WTC11 (cell line): ENCODE measurements around the gene UBE2H. TPM values are rescaled to one million over a fixed set of nuclear protein-coding genes. Genes with fewer than 3 reads are reported as not detected.
A peak's percentile ranks its signal among the peaks of the same experiment; 100 is the strongest.

ENCODE experiments used
- ATAC-seq: fragments of 200-7000 bp; cut with Tn5 transposase; 2 replicates; pipeline ENCODE4 v1.10.0; 2021; ENCODE audit warnings: mild to moderate bottlenecking, moderate library complexity
- CTCF ChIA-PET: fragments of 300-600 bp; sonication (Branson Sonifier 250); formaldehyde crosslinking; loops from one replicate; lab custom pipeline; 2021; ENCODE audit warnings: antibody characterized with exemption; lab: Charles Lee
- POLR2A ChIA-PET: fragments of 350-600 bp; sonication (Branson Sonifier 250); formaldehyde crosslinking; loops from one replicate; lab custom pipeline; 2021; ENCODE audit warnings: antibody characterized with exemption; lab: Charles Lee
- DNase-seq: peaks from one replicate; pipeline ENCODE4 v3.0.0; 2021; ENCODE audit warnings: low spot score
- H3K27ac Mint-ChIP-seq: 2 replicates; pipeline ENCODE4 v1.8.0; 2021; ENCODE audit warnings: mixed read lengths
- H3K27me3 Mint-ChIP-seq: 2 replicates; pipeline ENCODE4 v1.8.0; 2021; ENCODE audit warnings: low read depth, mild to moderate bottlenecking, moderate library complexity, mixed read lengths
- H3K36me3 Mint-ChIP-seq: 2 replicates; pipeline ENCODE4 v1.8.0; 2021; ENCODE audit warnings: mixed read lengths
- H3K4me1 Mint-ChIP-seq: 2 replicates; pipeline ENCODE4 v1.8.0; 2022; ENCODE audit warnings: mixed read lengths
- H3K4me3 Mint-ChIP-seq: 2 replicates; pipeline ENCODE4 v1.8.0; 2021; ENCODE audit warnings: mild to moderate bottlenecking, moderate library complexity, mixed read lengths
- H3K9me3 Mint-ChIP-seq: 2 replicates; pipeline ENCODE4 v1.8.0; 2021; ENCODE audit warnings: mixed read lengths
- CREM ChIP-seq: sonication (generic); formaldehyde crosslinking; IDR thresholded peaks from 2 replicates; pipeline ENCODE4 v1.8.1; 2022; ENCODE audit warnings: mild to moderate bottlenecking, missing genetic modification reagents, moderate library complexity
- MYBL2 ChIP-seq: sonication (generic); formaldehyde crosslinking; IDR thresholded peaks from 2 replicates; pipeline ENCODE4 v1.8.1; 2023; ENCODE audit warnings: mild to moderate bottlenecking, moderate library complexity, missing genetic modification reagents
- NFATC4 ChIP-seq: fragments of 250-450 bp; sonication (Bioruptor Pico); IDR thresholded peaks from 2 replicates; pipeline ENCODE4 v1.9.0; 2021; ENCODE audit warnings: mild to moderate bottlenecking
- RELA ChIP-seq: sonication (generic); formaldehyde crosslinking; IDR thresholded peaks from 2 replicates; pipeline ENCODE4 v1.8.1; 2022; ENCODE audit warnings: missing genetic modification reagents, mild to moderate bottlenecking, borderline replicate concordance
- ZNF232 ChIP-seq: sonication (generic); formaldehyde crosslinking; IDR thresholded peaks from 2 replicates; pipeline ENCODE4 v1.8.0; 2022; ENCODE audit warnings: mild to moderate bottlenecking, missing genetic modification reagents
- total RNA-seq: library from RNA; stranded (reverse); gene quantifications from 3 replicates; pipeline ENCODE4 v1.2.3, GENCODE V29; 2021
- TF ChIP-seq, protein P1 (sequence below): sonication (generic); formaldehyde crosslinking; IDR thresholded peaks from 2 replicates; pipeline ENCODE4 v1.8.0; 2023; ENCODE audit warnings: mild to moderate bottlenecking, missing genetic modification reagents
- TF ChIP-seq, protein P2 (sequence below): sonication (generic); formaldehyde crosslinking; IDR thresholded peaks from 2 replicates; pipeline ENCODE4 v1.8.1; 2023; ENCODE audit warnings: mild to moderate bottlenecking, missing genetic modification reagents
- TF ChIP-seq, protein P3 (sequence below): fragments of 250-450 bp; sonication (Bioruptor Pico); IDR thresholded peaks from 2 replicates; pipeline ENCODE4 v1.9.0; 2021; ENCODE audit warnings: mild to moderate bottlenecking
- TF ChIP-seq, protein P4 (sequence below): sonication (generic); formaldehyde crosslinking; IDR thresholded peaks from 2 replicates; pipeline ENCODE4 v1.8.0; 2022; ENCODE audit warnings: missing genetic modification reagents
- TF ChIP-seq, protein P5 (sequence below): sonication (generic); formaldehyde crosslinking; IDR thresholded peaks from 2 replicates; pipeline ENCODE4 v1.8.1; 2023; ENCODE audit warnings: mild to moderate bottlenecking, missing genetic modification reagents, borderline replicate concordance

UBE2H gene
- total RNA-seq, 1 experiment from 2014 or later: 55.0 TPM

DNA sequence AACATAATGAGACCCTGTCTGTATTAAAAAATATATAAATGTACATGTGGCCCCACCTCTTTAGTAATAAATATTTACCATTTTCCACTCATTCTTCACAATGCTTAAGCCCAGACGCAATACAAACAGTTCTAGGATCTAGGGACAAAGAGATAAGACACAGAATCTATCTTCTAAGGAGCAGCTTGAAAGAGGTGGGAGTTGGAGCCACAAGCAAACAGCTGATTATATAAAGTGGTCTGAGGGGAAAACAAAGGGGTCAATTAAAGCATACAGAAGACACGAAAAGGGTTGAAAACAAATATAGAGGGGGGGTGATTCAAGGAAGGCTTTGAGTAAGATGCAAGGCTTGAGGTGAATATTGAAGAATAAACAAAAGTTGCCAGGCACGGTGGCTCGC, 43.1 kb downstream of the UBE2H start:
- Mint-ChIP-seq H3K4me3 (no peak overlapping the region), H3K9me3 (0 out of 2 replicates have a peak, but pooled peaks cover 3% of the 10 kb centered on the region), H3K27me3 (no peaks in the 10 kb centered on the region), H3K27ac (0 out of 2 replicates have a peak overlapping the region, but pooled peaks have one; percentile 35), H3K4me1 (peaks cover 39% of the 10 kb centered on the region)
- CTCF ChIA-PET: no interaction called here
- POLR2A ChIA-PET: no interaction called here
- no peak for DNase-seq
- no peak for ATAC-seq
- TF ChIP-seq, protein P1, sequence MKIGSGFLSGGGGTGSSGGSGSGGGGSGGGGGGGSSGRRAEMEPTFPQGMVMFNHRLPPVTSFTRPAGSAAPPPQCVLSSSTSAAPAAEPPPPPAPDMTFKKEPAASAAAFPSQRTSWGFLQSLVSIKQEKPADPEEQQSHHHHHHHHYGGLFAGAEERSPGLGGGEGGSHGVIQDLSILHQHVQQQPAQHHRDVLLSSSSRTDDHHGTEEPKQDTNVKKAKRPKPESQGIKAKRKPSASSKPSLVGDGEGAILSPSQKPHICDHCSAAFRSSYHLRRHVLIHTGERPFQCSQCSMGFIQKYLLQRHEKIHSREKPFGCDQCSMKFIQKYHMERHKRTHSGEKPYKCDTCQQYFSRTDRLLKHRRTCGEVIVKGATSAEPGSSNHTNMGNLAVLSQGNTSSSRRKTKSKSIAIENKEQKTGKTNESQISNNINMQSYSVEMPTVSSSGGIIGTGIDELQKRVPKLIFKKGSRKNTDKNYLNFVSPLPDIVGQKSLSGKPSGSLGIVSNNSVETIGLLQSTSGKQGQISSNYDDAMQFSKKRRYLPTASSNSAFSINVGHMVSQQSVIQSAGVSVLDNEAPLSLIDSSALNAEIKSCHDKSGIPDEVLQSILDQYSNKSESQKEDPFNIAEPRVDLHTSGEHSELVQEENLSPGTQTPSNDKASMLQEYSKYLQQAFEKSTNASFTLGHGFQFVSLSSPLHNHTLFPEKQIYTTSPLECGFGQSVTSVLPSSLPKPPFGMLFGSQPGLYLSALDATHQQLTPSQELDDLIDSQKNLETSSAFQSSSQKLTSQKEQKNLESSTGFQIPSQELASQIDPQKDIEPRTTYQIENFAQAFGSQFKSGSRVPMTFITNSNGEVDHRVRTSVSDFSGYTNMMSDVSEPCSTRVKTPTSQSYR: no peak
- TF ChIP-seq ZNF232 (CRISPR knock-in tag) (no peak), RELA (no peak), CREM (CRISPR knock-in tag) (no peak), NFATC4 (CRISPR knock-in tag) (no peak)
- TF ChIP-seq, protein P2, sequence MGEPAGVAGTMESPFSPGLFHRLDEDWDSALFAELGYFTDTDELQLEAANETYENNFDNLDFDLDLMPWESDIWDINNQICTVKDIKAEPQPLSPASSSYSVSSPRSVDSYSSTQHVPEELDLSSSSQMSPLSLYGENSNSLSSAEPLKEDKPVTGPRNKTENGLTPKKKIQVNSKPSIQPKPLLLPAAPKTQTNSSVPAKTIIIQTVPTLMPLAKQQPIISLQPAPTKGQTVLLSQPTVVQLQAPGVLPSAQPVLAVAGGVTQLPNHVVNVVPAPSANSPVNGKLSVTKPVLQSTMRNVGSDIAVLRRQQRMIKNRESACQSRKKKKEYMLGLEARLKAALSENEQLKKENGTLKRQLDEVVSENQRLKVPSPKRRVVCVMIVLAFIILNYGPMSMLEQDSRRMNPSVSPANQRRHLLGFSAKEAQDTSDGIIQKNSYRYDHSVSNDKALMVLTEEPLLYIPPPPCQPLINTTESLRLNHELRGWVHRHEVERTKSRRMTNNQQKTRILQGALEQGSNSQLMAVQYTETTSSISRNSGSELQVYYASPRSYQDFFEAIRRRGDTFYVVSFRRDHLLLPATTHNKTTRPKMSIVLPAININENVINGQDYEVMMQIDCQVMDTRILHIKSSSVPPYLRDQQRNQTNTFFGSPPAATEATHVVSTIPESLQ: no peak
- TF ChIP-seq, protein P3, sequence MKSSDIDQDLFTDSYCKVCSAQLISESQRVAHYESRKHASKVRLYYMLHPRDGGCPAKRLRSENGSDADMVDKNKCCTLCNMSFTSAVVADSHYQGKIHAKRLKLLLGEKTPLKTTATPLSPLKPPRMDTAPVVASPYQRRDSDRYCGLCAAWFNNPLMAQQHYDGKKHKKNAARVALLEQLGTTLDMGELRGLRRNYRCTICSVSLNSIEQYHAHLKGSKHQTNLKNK (CRISPR knock-in tag): no peak
- TF ChIP-seq, all 79 proteins: peak for 0
- H3K36me3 Mint-ChIP-seq: peaks cover 15% of the 10 kb centered on the region

DNA sequence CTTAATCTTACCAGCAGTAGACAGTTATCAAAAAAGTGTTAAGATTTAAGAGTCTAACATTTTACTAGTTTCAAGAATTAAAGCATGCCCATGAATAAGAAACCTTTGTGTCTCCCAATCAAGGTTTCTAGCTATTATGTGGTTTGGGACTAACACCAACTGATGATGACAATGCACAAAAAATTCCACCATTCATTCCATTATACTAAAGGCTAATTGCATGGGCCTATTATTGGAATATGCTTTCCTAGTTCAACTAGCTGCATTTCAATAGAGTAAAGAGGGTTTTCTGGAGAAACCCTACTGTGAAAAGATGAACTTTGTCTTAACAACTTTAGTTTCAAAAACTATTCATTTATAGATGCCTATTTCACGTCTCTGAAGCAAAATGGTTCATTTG, 44.6 kb downstream of the UBE2H start:
- peaks cover 52% of the 10 kb centered on the region for H3K4me1 Mint-ChIP-seq
- peak overlapping the region; percentile 16; the same call in 1 of the 2 replicates for H3K27ac Mint-ChIP-seq
- DNase-seq (no peak), ATAC-seq (no peak)
- no peak overlapping the region for H3K4me3 Mint-ChIP-seq
- TF ChIP-seq, protein P4, sequence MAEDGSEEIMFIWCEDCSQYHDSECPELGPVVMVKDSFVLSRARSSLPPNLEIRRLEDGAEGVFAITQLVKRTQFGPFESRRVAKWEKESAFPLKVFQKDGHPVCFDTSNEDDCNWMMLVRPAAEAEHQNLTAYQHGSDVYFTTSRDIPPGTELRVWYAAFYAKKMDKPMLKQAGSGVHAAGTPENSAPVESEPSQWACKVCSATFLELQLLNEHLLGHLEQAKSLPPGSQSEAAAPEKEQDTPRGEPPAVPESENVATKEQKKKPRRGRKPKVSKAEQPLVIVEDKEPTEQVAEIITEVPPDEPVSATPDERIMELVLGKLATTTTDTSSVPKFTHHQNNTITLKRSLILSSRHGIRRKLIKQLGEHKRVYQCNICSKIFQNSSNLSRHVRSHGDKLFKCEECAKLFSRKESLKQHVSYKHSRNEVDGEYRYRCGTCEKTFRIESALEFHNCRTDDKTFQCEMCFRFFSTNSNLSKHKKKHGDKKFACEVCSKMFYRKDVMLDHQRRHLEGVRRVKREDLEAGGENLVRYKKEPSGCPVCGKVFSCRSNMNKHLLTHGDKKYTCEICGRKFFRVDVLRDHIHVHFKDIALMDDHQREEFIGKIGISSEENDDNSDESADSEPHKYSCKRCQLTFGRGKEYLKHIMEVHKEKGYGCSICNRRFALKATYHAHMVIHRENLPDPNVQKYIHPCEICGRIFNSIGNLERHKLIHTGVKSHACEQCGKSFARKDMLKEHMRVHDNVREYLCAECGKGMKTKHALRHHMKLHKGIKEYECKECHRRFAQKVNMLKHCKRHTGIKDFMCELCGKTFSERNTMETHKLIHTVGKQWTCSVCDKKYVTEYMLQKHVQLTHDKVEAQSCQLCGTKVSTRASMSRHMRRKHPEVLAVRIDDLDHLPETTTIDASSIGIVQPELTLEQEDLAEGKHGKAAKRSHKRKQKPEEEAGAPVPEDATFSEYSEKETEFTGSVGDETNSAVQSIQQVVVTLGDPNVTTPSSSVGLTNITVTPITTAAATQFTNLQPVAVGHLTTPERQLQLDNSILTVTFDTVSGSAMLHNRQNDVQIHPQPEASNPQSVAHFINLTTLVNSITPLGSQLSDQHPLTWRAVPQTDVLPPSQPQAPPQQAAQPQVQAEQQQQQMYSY (CRISPR knock-in tag): no peak
- TF ChIP-seq, protein P5, sequence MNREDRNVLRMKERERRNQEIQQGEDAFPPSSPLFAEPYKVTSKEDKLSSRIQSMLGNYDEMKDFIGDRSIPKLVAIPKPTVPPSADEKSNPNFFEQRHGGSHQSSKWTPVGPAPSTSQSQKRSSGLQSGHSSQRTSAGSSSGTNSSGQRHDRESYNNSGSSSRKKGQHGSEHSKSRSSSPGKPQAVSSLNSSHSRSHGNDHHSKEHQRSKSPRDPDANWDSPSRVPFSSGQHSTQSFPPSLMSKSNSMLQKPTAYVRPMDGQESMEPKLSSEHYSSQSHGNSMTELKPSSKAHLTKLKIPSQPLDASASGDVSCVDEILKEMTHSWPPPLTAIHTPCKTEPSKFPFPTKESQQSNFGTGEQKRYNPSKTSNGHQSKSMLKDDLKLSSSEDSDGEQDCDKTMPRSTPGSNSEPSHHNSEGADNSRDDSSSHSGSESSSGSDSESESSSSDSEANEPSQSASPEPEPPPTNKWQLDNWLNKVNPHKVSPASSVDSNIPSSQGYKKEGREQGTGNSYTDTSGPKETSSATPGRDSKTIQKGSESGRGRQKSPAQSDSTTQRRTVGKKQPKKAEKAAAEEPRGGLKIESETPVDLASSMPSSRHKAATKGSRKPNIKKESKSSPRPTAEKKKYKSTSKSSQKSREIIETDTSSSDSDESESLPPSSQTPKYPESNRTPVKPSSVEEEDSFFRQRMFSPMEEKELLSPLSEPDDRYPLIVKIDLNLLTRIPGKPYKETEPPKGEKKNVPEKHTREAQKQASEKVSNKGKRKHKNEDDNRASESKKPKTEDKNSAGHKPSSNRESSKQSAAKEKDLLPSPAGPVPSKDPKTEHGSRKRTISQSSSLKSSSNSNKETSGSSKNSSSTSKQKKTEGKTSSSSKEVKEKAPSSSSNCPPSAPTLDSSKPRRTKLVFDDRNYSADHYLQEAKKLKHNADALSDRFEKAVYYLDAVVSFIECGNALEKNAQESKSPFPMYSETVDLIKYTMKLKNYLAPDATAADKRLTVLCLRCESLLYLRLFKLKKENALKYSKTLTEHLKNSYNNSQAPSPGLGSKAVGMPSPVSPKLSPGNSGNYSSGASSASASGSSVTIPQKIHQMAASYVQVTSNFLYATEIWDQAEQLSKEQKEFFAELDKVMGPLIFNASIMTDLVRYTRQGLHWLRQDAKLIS: no peak
- no peak for TF ChIP-seq MYBL2
- H3K36me3 Mint-ChIP-seq: peaks cover 15% of the 10 kb centered on the region
- ChIA-PET CTCF (no interaction called here), POLR2A (no interaction called here)
- H3K9me3 Mint-ChIP-seq: 0 out of 2 replicates have a peak, but pooled peaks cover 3% of the 10 kb centered on the region
- no peaks in the 10 kb centered on the region for H3K27me3 Mint-ChIP-seq
